HepG2 (cell line): ENCODE measurements around the gene NRL. TPM values are rescaled to one million over a fixed set of nuclear protein-coding genes. Genes with fewer than 3 reads are reported as not detected.

Experiments used
- AKAP8 ChIP-seq: sonication (generic); formaldehyde crosslinking; IDR thresholded peaks from 2 replicates; pipeline ENCODE4 v1.5.1; 2020; ENCODE audit warnings: mild to moderate bottlenecking, missing genetic modification reagents
- EHMT2 ChIP-seq: fragments of 200-600 bp; sonication (generic); IDR thresholded peaks from 2 replicates; pipeline ENCODE4 v1.7.0; 2017; ENCODE audit warnings: antibody characterized with exemption, low read depth, low read length, borderline replicate concordance
- FOXO1 ChIP-seq: sonication (generic); formaldehyde crosslinking; IDR thresholded peaks from 2 replicates; pipeline ENCODE4 v1.4.0; 2020; ENCODE audit warnings: missing genetic modification reagents
- JUND ChIP-seq: sonication (generic); formaldehyde crosslinking; IDR thresholded peaks from 2 replicates; pipeline ENCODE4 v1.8.0; 2022; ENCODE audit warnings: mild to moderate bottlenecking, missing genetic modification reagents
- SRSF4 ChIP-seq: fragments of 200-400 bp; formaldehyde crosslinking; IDR thresholded peaks from one replicate; pipeline ENCODE4 v1.6.1; 2018; ENCODE audit warnings: mild to moderate bottlenecking, low read depth, low read length, moderate library complexity; ENCODE audit not compliant: poor library complexity, severe bottlenecking
- ZBTB33 ChIP-seq: sonication (generic); formaldehyde crosslinking; IDR thresholded peaks from 2 replicates; pipeline ENCODE4 v1.4.0; 2020; ENCODE audit warnings: missing genetic modification reagents
- ZNF234 ChIP-seq: sonication (generic); formaldehyde crosslinking; conservative IDR thresholded peaks from 2 replicates; pipeline ENCODE4 v1.5.1; 2020; ENCODE audit warnings: mild to moderate bottlenecking, missing genetic modification reagents
- ZNF34 ChIP-seq: sonication (generic); formaldehyde crosslinking; IDR thresholded peaks from 2 replicates; pipeline ENCODE4 v1.4.0; 2020; ENCODE audit warnings: mild to moderate bottlenecking, missing genetic modification reagents, borderline replicate concordance
- ZNF549 ChIP-seq: sonication (generic); formaldehyde crosslinking; IDR thresholded peaks from 2 replicates; pipeline ENCODE4 v1.5.0; 2020; ENCODE audit warnings: missing genetic modification reagents
- ZNF563 ChIP-seq: sonication (generic); formaldehyde crosslinking; IDR thresholded peaks from 2 replicates; pipeline ENCODE4 v1.8.0; 2022; ENCODE audit warnings: mild to moderate bottlenecking, moderate library complexity, missing genetic modification reagents
- polyA plus RNA-seq, 8 experiments: library from polyadenylated mRNA; depleted of rRNA in 3 of 8; stranded (reverse) in 7 of 8; unstranded in 1 of 8; fragments of >200 nt; fragmentation: Illumina TruSeq in 4 of 8; extraction: Trizol in 4 of 8; gene quantifications; 2 replicates each; pipeline versions ENCODE4 v1.2.1 to v1.2.3, GENCODE V29; 2011 to 2016; ENCODE audit warnings: low read depth in 4 of 8, missing spikeins in 1 of 8, mixed read lengths in 1 of 8; ENCODE audit not compliant: insufficient read depth in 1 of 8
- total RNA-seq, 5 experiments: library from RNA; depleted of rRNA; stranded (reverse); fragments of >200 nt; fragmentation: Illumina TruSeq; extraction: Trizol; gene quantifications; 2 replicates each; pipeline ENCODE4 v1.2.3, GENCODE V29; 2016; ENCODE audit warnings: low read depth in 1 of 5
- TF ChIP-seq, protein P1 (sequence below): sonication (generic); formaldehyde crosslinking; IDR thresholded peaks from 2 replicates; pipeline ENCODE4 v1.4.0; 2020; ENCODE audit warnings: missing genetic modification reagents
- TF ChIP-seq, protein P2 (sequence below): sonication (generic); formaldehyde crosslinking; IDR thresholded peaks from 2 replicates; pipeline ENCODE4 v1.8.0; 2022; ENCODE audit warnings: low read depth, missing genetic modification reagents
- TF ChIP-seq, protein P3 (sequence below): sonication (generic); formaldehyde crosslinking; IDR thresholded peaks from 2 replicates; pipeline ENCODE4 v1.4.0; 2020; ENCODE audit warnings: missing genetic modification reagents, borderline replicate concordance

Gene NRL
- total and polyA plus RNA-seq, 2 of the 13 experiments (the other 11 are each of a cell fraction or from before 2014, with no cell fraction given), result 2.5 to 4.7 TPM

DNA sequence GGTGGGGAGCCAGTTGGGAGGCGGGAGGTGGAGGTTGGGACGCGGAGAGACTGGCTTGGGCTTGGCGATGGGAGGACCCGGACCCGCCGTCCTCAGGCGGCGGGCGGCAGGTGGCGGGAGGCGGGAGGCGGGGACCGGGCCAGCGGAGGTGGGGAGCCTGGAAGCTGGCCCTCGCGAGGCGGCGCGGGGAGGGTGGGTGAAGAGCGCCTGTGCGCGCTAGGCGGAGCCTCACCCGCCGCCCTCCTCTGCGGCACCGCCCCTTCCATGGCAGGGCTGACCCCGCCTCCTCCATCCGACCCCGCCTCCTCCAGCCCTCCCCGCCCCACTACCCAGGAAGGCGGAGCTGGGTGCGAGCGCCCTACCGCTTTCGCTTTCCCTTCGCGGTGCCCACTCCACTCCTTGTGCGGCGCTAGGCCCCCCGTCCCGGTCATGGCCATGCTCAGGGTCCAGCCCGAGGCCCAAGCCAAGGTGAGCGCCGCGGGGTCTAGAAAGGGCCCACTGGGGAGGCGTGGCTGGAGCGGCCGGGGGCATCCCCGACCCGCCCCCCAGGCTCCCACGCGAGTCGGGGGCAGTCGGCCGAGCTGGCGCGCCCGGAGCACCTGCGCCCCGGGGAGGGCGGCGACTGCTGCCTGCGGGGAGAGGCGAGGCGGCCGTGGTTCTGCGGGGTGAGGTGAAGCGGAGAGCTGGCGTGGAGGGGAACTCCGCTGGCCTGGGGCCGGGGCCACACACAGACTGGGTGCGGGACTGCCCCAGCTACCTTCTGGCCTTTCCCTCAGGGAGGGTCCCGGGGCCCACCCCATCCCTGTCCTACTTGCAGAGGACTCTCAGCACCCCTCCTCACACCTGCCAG lies 21.3 kb upstream of the NRL start, which contains the start of gene PSME1 (continued):
- TF ChIP-seq ZNF549 (CRISPR knock-in tag) (peak; percentile 12; the same call in 1 of the 2 replicates), ZNF563 (CRISPR knock-in tag) (no peak), ZNF234 (CRISPR knock-in tag) (no peak), ZNF34 (CRISPR knock-in tag) (peak; percentile 67; the same call in 1 of the 2 replicates), EHMT2 (no peak), AKAP8 (peak; percentile 5; the same call in 1 of the 2 replicates), FOXO1 (CRISPR knock-in tag) (peak; percentile 34), ZBTB33 (CRISPR knock-in tag) (peak; percentile 9; the same call in 1 of the 2 replicates), JUND (CRISPR knock-in tag) (no peak), SRSF4 (no peak)
- TF ChIP-seq, protein P1, sequence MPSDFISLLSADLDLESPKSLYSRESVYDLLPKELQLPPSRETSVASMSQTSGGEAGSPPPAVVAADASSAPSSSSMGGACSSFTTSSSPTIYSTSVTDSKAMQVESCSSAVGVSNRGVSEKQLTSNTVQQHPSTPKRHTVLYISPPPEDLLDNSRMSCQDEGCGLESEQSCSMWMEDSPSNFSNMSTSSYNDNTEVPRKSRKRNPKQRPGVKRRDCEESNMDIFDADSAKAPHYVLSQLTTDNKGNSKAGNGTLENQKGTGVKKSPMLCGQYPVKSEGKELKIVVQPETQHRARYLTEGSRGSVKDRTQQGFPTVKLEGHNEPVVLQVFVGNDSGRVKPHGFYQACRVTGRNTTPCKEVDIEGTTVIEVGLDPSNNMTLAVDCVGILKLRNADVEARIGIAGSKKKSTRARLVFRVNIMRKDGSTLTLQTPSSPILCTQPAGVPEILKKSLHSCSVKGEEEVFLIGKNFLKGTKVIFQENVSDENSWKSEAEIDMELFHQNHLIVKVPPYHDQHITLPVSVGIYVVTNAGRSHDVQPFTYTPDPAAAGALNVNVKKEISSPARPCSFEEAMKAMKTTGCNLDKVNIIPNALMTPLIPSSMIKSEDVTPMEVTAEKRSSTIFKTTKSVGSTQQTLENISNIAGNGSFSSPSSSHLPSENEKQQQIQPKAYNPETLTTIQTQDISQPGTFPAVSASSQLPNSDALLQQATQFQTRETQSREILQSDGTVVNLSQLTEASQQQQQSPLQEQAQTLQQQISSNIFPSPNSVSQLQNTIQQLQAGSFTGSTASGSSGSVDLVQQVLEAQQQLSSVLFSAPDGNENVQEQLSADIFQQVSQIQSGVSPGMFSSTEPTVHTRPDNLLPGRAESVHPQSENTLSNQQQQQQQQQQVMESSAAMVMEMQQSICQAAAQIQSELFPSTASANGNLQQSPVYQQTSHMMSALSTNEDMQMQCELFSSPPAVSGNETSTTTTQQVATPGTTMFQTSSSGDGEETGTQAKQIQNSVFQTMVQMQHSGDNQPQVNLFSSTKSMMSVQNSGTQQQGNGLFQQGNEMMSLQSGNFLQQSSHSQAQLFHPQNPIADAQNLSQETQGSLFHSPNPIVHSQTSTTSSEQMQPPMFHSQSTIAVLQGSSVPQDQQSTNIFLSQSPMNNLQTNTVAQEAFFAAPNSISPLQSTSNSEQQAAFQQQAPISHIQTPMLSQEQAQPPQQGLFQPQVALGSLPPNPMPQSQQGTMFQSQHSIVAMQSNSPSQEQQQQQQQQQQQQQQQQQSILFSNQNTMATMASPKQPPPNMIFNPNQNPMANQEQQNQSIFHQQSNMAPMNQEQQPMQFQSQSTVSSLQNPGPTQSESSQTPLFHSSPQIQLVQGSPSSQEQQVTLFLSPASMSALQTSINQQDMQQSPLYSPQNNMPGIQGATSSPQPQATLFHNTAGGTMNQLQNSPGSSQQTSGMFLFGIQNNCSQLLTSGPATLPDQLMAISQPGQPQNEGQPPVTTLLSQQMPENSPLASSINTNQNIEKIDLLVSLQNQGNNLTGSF, result peak; percentile 87; the same call in 1 of the 2 replicates
- TF ChIP-seq, protein P2, sequence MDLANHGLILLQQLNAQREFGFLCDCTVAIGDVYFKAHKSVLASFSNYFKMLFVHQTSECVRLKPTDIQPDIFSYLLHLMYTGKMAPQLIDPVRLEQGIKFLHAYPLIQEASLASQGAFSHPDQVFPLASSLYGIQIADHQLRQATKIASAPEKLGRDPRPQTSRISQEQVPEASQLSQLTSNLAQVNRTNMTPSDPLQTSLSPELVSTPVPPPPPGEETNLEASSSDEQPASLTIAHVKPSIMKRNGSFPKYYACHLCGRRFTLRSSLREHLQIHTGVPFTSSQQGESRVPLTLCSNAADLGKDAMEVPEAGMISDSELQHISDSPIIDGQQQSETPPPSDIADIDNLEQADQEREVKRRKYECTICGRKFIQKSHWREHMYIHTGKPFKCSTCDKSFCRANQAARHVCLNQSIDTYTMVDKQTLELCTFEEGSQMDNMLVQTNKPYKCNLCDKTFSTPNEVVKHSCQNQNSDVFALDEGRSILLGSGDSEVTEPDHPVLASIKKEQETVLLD (CRISPR knock-in tag), result no peak
- TF ChIP-seq, protein P3, sequence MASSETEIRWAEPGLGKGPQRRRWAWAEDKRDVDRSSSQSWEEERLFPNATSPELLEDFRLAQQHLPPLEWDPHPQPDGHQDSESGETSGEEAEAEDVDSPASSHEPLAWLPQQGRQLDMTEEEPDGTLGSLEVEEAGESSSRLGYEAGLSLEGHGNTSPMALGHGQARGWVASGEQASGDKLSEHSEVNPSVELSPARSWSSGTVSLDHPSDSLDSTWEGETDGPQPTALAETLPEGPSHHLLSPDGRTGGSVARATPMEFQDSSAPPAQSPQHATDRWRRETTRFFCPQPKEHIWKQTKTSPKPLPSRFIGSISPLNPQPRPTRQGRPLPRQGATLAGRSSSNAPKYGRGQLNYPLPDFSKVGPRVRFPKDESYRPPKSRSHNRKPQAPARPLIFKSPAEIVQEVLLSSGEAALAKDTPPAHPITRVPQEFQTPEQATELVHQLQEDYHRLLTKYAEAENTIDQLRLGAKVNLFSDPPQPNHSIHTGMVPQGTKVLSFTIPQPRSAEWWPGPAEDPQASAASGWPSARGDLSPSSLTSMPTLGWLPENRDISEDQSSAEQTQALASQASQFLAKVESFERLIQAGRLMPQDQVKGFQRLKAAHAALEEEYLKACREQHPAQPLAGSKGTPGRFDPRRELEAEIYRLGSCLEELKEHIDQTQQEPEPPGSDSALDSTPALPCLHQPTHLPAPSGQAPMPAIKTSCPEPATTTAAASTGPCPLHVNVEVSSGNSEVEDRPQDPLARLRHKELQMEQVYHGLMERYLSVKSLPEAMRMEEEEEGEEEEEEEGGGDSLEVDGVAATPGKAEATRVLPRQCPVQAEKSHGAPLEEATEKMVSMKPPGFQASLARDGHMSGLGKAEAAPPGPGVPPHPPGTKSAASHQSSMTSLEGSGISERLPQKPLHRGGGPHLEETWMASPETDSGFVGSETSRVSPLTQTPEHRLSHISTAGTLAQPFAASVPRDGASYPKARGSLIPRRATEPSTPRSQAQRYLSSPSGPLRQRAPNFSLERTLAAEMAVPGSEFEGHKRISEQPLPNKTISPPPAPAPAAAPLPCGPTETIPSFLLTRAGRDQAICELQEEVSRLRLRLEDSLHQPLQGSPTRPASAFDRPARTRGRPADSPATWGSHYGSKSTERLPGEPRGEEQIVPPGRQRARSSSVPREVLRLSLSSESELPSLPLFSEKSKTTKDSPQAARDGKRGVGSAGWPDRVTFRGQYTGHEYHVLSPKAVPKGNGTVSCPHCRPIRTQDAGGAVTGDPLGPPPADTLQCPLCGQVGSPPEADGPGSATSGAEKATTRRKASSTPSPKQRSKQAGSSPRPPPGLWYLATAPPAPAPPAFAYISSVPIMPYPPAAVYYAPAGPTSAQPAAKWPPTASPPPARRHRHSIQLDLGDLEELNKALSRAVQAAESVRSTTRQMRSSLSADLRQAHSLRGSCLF (CRISPR knock-in tag), result no peak
